T-helper 9 cell (primary cell): ENCODE results near the gene MRGPRE.

Experiments
- DNase-seq: peaks from one replicate; pipeline ENCODE4 v3.0.0-alpha.2; 2020

MRGPRE gene

GRCh38 chr11:3177931-3178330, 54.3 kb downstream of the MRGPRE start:
- no peak for DNase-seq
